HUDEP-2 (cell line): ENCODE measurements around the gene SNORC.

Experiments used
- DNase-seq, 76 experiments: peaks; one replicate each; lab custom pipeline; 2025; ENCODE audit not compliant: unreplicated experiment in 76 of 76; lab: John Stamatoyannopoulos, UW

SNORC gene

GRCh38 chr2:232882085-232882484, 12.0 kb downstream of the SNORC start:
- no peak for DNase-seq

- DNase-seq: no peak
Observed at GRCh38 chr2:232882505-232883115, 12.5 kb downstream of the SNORC start.

GRCh38 chr2:232883116-232883721, 13.2 kb downstream of the SNORC start:
- no peak for DNase-seq

GRCh38 chr2:232884001-232884421, 13.9 kb downstream of the SNORC start:
- DNase-seq: no peak

- no peak for DNase-seq
Observed at GRCh38 chr2:232884549-232885263, 14.6 kb downstream of the SNORC start.

- no peak for DNase-seq
Observed at GRCh38 chr2:232885264-232885961, 15.3 kb downstream of the SNORC start.

- DNase-seq: no peak
Observed at GRCh38 chr2:232886176-232886575, 16.1 kb downstream of the SNORC start.

- DNase-seq: no peak
Observed at GRCh38 chr2:232886632-232887031, 16.6 kb downstream of the SNORC start.

GRCh38 chr2:232887171-232887850, 17.2 kb downstream of the SNORC start:
- no peak for DNase-seq

GRCh38 chr2:232888099-232888836, 18.2 kb downstream of the SNORC start:
- DNase-seq: no peak

GRCh38 chr2:232888839-232889529, 18.9 kb downstream of the SNORC start:
- no peak for DNase-seq

- no peak for DNase-seq
Observed at GRCh38 chr2:232889876-232890401, 19.9 kb downstream of the SNORC start.

GRCh38 chr2:232890536-232890895, 20.5 kb downstream of the SNORC start:
- no peak for DNase-seq

- no peak for DNase-seq
Observed at GRCh38 chr2:232890896-232891601, 21.0 kb downstream of the SNORC start.

- DNase-seq: no peak
Observed at GRCh38 chr2:232891621-232892071, 21.6 kb downstream of the SNORC start.

GRCh38 chr2:232892221-232892620, 22.2 kb downstream of the SNORC start:
- DNase-seq: no peak

GRCh38 chr2:232892843-232893242, 22.8 kb downstream of the SNORC start:
- DNase-seq: no peak

- no peak for DNase-seq
Observed at GRCh38 chr2:232893834-232894233, 23.8 kb downstream of the SNORC start.

- no peak for DNase-seq
Observed at GRCh38 chr2:232894251-232894650, 24.2 kb downstream of the SNORC start.
